Measurements from ENCODE around the gene CPN1. TPM values are rescaled to one million over a fixed set of nuclear protein-coding genes. Genes with fewer than 3 reads are reported as not detected.

The CPN1 gene
- total RNA-seq, 1 donor from 2014 or later = not detected

- DNase-seq (ENCODE audit: extremely low spot score, unreplicated experiment) = no peak
- H3K4me1 Mint-ChIP-seq (ENCODE audit: unreplicated experiment) = peaks cover 54% of the 10 kb centered on the region
- H3K36me3 Mint-ChIP-seq = peaks cover 5% of the 10 kb centered on the region
- no peaks in the 10 kb centered on the region for H3K27me3 Mint-ChIP-seq
- no peak overlapping the region for H3K27ac Mint-ChIP-seq
- TF ChIP-seq, protein P1, sequence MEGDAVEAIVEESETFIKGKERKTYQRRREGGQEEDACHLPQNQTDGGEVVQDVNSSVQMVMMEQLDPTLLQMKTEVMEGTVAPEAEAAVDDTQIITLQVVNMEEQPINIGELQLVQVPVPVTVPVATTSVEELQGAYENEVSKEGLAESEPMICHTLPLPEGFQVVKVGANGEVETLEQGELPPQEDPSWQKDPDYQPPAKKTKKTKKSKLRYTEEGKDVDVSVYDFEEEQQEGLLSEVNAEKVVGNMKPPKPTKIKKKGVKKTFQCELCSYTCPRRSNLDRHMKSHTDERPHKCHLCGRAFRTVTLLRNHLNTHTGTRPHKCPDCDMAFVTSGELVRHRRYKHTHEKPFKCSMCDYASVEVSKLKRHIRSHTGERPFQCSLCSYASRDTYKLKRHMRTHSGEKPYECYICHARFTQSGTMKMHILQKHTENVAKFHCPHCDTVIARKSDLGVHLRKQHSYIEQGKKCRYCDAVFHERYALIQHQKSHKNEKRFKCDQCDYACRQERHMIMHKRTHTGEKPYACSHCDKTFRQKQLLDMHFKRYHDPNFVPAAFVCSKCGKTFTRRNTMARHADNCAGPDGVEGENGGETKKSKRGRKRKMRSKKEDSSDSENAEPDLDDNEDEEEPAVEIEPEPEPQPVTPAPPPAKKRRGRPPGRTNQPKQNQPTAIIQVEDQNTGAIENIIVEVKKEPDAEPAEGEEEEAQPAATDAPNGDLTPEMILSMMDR (conservative IDR thresholded peaks at IDR 0.05) = no peak
- no peaks in the 10 kb centered on the region for H3K9me3 Mint-ChIP-seq
- no peak overlapping the region for H3K4me3 Mint-ChIP-seq
These were observed 81.5 kb downstream of the CPN1 start for GRCh38 chr10:100000109-100000644.

GRCh38 chr10:99999319-100000108 lies 82.2 kb downstream of the CPN1 start:
- peak overlapping the region; percentile 17 for H3K4me3 Mint-ChIP-seq
- peaks cover 52% of the 10 kb centered on the region for H3K4me1 Mint-ChIP-seq (ENCODE audit: unreplicated experiment)
- H3K27ac Mint-ChIP-seq = no peak overlapping the region

DNA sequence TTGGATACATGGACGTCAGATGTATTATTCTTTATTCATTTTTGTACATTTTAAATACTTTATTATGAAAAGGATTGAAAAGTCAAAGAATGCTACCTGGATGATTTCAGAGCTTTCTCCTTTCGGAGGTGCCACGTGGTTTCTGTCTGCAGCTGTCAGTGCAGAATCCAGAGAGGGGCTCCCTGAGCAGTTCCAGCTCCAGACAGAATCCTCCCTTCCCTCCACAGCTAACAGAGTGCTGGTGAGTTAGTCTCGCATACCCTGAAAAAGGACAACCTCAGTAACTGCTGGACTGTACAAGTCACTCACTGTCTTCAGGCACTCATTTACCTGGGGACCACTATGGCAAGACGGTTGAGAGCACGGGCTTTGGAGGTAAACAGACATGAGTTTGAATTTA lies 82.8 kb downstream of the CPN1 start:
- TF ChIP-seq, protein P1 (conservative IDR thresholded peaks at IDR 0.05) = no peak
- no peak for DNase-seq (ENCODE audit: extremely low spot score, unreplicated experiment)
- Mint-ChIP-seq H3K9me3 (no peaks in the 10 kb centered on the region), H3K27ac (no peak overlapping the region), H3K27me3 (no peaks in the 10 kb centered on the region), H3K4me1 (ENCODE audit: unreplicated experiment) (peaks cover 58% of the 10 kb centered on the region), H3K36me3 (peaks cover 6% of the 10 kb centered on the region), H3K4me3 (peak overlapping the region; percentile 17)

More at GRCh38 chr10:99999319-100000108, 82.2 kb downstream of the CPN1 start:
- Mint-ChIP-seq H3K27me3 (no peaks in the 10 kb centered on the region), H3K9me3 (no peaks in the 10 kb centered on the region), H3K36me3 (peaks cover 6% of the 10 kb centered on the region)
- TF ChIP-seq, protein P1 (conservative IDR thresholded peaks at IDR 0.05) = no peak
- DNase-seq (ENCODE audit: extremely low spot score, unreplicated experiment) = no peak

DNA sequence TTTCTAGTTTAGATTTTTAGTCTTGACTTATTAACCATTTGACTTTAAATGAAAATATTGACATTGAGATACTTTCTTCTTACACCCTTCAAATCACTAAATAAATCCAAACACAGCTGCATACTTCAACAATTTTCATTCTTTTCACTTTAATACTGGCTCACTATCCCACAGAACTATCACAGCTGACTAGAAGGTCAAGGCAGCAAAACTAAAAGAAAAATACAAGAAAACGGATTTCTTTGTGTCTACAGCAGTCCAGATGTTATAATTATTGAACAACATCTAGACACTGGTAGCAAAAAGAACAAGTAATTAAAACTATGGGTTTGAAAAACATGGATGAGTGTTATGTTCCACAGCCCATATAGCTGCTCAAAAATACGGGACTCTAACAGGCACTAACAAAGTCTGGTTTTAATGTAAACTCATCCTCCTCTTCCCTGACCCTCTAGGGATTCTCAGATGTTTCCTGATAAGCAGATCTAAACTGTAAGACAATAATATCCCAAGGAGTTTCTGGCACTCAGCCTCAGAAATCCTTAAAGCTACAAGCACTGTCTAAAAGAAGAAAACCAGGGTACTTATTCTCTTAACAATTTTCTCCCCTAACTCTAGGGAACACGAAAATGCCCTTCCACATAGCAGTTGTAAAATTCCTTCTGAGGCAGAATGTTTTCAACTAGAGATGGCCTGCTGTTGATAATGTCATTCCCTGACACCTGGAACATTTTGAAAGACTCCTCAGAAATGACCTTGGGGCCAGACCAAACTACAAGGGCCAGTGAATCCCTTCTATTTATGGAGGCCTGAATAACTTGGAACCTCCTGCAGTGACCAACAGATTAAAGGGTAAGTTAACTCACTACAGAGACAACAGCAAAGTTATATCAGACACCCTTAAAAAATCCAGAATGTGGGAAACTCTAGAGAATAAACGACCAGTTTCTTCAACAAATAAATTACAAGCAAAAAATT lies 84.7 kb downstream of the CPN1 start:
- H3K4me3 Mint-ChIP-seq = peak overlapping the region; percentile 63
- H3K4me1 Mint-ChIP-seq (ENCODE audit: unreplicated experiment) = peaks cover 52% of the 10 kb centered on the region

GRCh38 chr10:99995713-99996112 lies 86.0 kb downstream of the CPN1 start:
- TF ChIP-seq, protein P1 (conservative IDR thresholded peaks at IDR 0.05) = no peak
- no peak for DNase-seq (ENCODE audit: extremely low spot score, unreplicated experiment)
- peak overlapping the region; percentile 62 for H3K4me3 Mint-ChIP-seq
- peak overlapping the region; percentile 89 for H3K27ac Mint-ChIP-seq
- H3K27me3 Mint-ChIP-seq = no peaks in the 10 kb centered on the region
- peaks cover 6% of the 10 kb centered on the region for H3K36me3 Mint-ChIP-seq
- H3K9me3 Mint-ChIP-seq = no peaks in the 10 kb centered on the region
- H3K4me1 Mint-ChIP-seq (ENCODE audit: unreplicated experiment) = peaks cover 48% of the 10 kb centered on the region

More for the DNA sequence above, 84.7 kb downstream of the CPN1 start:
- H3K27ac Mint-ChIP-seq = peak overlapping the region; percentile 68
- H3K27me3 Mint-ChIP-seq = no peaks in the 10 kb centered on the region
- H3K9me3 Mint-ChIP-seq = no peaks in the 10 kb centered on the region
- DNase-seq (ENCODE audit: extremely low spot score, unreplicated experiment) = no peak
- TF ChIP-seq, protein P1 (conservative IDR thresholded peaks at IDR 0.05) = no peak
- peaks cover 6% of the 10 kb centered on the region for H3K36me3 Mint-ChIP-seq

All from type B pancreatic cell (in vitro differentiated cells).